ENCODE data around the gene NT5DC1.

Gene NT5DC1

GRCh38 chr6:116247285-116247684 is 146.6 kb downstream of the NT5DC1 start:
- no peak for DNase-seq

- DNase-seq = no peak
Observed at GRCh38 chr6:116248577-116248976, 147.9 kb downstream of the NT5DC1 start.

- DNase-seq = peak; percentile 94
Observed at GRCh38 chr6:116251568-116252384, 151.1 kb downstream of the NT5DC1 start.

DNA sequence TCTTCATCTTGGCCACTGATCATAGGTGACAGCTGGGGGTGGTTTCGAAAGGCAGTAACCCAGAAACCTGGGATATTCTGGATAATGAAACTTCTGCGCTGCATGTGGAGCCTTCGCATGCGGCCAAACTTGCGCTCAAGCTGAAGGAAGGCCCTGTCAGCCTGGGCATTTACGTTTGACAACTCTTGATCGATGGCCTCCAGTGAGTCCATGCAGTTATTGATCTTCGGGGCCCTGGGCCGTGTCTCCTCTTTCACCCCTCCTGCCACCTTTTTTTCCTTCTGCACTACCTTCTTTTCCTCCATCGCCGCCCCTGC is 152.5 kb downstream of the NT5DC1 start:
- no peak for DNase-seq

GRCh38 chr6:116253505-116254296 is 153.0 kb downstream of the NT5DC1 start, which contains the start of gene TSPYL4:
TSS of gene TSPYL4 (minus strand) at chr6:116254075. CDS start at chr6:116254008, 67 bp downstream.
- peak; percentile 98 for DNase-seq

- DNase-seq = no peak
Observed at GRCh38 chr6:116254297-116255056, 153.8 kb downstream of the NT5DC1 start.

- no peak for DNase-seq
Observed at GRCh38 chr6:116255246-116255800, 154.7 kb downstream of the NT5DC1 start.

- DNase-seq = no peak
Observed at GRCh38 chr6:116256694-116257093, 156.0 kb downstream of the NT5DC1 start.

DNA sequence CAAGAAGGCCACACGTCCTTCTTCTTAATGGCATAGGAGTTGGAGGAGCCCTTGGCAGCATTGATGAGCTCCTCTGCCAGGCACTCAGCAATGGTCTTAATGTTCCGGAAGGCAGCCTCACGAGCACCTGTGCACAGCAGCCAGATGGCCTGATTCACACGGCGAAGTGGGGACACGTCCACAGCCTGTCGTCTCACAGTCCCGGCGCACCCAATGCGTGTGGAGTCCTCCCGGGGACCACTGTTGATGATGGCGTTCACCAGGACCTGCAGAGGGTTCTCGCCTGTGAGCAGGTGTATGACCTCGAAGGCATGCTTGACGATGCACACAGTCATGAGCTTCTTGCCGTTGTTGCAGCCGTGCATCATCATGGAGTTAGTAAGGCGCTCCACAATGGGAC is 157.9 kb downstream of the NT5DC1 start:
- no peak for DNase-seq

DNA sequence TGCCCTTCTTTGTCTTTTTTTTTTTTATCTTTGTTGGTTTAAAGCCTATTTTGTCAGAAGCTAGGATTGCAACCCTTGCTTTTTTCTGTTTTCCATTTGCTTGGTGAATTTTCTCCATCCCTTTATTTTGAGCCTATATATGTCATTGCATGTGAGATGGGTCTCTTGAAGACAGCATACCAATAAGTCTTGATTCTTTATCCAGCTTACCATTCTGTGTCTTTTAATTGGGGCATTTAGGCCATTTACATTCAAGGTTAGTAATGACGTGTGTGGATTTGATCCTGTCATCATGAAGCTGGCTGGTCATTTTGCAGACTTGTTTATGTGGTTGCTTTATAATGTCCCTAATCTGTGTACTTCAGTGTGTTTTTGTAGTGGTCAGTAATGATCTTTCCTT is 162.7 kb downstream of the NT5DC1 start:
- DNase-seq = no peak

- DNase-seq = no peak
Observed at GRCh38 chr6:116265041-116265829, 164.6 kb downstream of the NT5DC1 start.

DNA sequence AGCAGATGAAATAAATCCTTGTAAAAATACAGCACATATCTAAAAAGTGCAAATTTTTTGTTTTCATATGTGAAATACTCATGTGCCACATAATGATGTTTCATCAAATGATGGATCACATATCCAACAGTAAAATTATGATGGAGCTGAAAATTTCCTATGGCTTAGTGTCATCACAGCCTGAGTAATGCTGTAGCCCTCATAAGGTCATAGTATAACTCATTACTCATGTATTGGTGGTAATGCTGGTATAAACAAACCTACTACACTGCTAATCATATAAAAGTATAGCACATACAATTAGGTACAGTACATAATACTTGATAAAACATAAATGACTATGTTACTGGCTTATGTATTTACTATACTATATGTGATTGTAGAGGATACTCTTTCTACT is 166.2 kb downstream of the NT5DC1 start:
- DNase-seq = no peak

DNA sequence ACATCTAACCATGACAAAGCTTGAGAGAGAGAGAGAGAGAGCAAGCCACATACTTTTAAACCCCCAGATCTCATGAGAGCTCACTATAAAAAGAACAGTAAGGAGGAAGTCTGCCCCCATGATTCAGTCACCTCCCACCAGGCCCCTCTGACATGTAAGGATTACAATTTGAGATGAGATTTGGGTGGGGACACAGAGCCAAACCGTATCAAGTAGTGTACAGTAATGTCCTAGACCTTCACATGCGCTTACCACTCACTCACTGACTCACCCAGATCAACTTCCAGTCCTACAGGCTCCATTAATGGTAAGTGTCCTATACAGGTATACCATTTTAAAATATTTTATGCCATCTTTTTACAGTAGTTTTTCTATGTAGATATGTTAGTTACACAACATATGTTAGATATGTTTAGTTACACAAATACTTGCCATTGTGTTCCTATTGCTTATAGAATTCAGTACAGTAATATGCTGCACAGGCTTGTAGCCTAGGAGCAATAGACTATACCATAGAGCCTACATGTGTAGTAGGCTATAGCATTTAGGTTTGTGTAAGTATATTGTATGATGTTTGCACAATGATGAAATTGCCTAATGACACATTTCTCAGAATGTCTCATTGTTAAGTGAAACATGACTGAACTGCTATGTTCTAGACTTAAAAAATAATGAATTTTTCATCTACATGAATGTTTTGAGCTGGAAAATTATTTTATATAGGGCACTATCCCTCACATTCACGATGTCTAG is 167.4 kb downstream of the NT5DC1 start:
- DNase-seq = no peak

- DNase-seq = peak; percentile 89
Observed at GRCh38 chr6:116268589-116269293, 168.1 kb downstream of the NT5DC1 start.

- no peak for DNase-seq
Observed at GRCh38 chr6:116271149-116271708, 170.6 kb downstream of the NT5DC1 start.

- no peak for DNase-seq
Observed at GRCh38 chr6:116277124-116277523, 176.5 kb downstream of the NT5DC1 start.

- no peak for DNase-seq
Observed at GRCh38 chr6:116278481-116278829, 177.8 kb downstream of the NT5DC1 start.

DNA sequence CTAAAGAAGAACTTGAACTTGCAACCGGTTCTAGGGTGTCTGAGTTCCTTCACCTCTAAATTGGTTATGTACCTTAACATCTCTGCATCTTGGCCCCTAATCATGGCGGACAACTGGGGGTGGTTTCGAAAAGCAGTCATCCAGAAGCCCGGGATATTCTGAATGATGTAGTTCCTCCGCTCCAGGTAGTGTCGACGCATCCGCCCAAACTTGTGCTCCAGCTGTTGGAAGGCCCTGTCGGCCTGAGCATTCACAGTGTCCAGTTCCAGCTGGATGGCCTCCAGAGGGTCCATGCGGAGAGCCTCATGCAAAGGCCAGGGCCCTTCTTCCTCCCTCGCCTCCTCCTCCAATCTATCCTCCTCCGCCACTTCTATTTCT is 178.2 kb downstream of the NT5DC1 start:
- no peak for DNase-seq

DNA sequence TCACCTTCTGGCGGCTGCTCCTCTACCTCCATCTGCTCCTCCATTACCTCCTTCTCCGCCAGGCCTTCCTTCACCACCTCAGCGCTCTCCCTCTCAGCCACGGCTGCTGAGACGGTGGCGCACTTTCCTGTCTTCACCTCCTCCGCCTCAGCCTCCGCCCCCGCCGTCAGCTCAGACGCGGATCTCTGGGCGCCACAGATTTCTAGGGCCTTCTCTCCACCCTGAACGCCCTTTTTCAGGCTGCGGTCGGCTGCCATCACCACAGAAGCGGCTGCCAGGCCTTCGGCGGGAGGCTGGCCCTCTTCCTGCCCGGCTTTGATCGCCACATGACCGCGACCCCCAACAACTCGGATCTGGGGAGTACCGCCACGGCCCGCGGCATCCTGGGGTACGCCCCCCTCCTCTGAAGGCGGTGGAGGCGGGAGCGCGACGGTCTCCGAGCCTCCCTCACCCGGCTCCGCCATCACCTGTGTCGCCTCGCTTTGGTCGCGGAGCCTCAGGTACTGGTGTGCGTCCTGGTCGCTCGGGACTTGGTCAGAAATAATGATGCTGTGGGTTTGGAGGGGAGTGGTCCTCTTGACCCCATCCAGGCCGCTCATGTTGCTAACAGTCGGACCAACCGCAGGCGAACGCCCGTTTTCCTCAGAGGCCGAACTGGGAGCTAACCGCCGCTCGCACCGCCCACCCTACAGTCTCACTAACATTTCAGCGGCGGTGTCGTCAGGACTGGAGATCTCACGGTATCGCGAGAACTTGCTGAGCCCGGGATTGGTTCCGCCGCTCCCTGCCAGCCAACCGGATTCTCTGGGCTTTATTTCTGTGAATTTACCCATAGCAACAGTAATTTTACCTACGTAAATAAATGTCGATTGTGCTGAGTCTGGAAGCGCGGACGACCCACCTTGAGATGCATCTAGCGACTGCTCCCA is 178.8 kb downstream of the NT5DC1 start, which contains the start of gene TSPYL1:
Gene TSPYL1 (minus strand): TSS at position 699 of the 929 bp plus-strand sequence. CDS start 100 bp downstream, at position 599.
- DNase-seq = peak; percentile 97
